ENCODE results near the gene MUC5B.

DNA sequence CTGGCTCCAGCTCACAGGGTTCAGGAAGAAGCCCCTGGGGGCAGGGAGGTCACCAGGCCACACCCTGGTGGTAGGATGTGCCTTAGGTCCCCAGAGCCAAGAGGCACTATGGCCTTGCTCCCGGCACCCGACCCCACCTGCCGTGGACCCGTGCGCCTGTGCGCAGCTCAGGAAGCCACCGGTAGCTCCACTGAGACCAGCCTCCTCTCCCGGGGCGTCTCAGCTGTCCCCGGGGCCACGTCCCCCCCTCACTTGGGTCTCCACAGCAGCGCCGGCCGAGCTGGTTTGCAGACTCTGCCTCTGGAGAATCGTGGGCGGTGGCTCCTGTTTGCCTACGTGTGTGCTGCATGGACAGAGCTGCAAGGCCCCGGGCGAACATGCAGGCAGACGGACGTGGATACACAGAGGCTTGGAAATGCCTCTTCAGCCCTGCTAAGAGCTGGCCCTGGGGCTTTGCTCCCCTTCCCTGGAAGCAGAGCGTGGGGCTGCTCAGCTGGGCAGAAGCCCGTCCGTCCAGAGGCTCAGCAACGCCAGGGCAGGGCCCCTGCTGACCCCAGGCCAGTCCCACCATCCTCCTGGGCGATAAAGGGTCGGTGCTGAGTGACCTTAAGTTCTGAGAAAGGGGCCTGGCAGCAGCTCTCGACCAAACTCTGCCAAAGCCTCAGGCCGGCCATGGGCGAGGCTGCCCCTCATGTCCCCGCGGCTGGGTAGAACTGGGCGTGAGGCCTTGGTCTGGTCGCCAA is 15.3 kb upstream of the MUC5B start:
- TF ChIP-seq, protein P1, sequence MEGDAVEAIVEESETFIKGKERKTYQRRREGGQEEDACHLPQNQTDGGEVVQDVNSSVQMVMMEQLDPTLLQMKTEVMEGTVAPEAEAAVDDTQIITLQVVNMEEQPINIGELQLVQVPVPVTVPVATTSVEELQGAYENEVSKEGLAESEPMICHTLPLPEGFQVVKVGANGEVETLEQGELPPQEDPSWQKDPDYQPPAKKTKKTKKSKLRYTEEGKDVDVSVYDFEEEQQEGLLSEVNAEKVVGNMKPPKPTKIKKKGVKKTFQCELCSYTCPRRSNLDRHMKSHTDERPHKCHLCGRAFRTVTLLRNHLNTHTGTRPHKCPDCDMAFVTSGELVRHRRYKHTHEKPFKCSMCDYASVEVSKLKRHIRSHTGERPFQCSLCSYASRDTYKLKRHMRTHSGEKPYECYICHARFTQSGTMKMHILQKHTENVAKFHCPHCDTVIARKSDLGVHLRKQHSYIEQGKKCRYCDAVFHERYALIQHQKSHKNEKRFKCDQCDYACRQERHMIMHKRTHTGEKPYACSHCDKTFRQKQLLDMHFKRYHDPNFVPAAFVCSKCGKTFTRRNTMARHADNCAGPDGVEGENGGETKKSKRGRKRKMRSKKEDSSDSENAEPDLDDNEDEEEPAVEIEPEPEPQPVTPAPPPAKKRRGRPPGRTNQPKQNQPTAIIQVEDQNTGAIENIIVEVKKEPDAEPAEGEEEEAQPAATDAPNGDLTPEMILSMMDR (IDR thresholded peaks at IDR 0.05) = no peak
- no peak for TF ChIP-seq POLR2A (IDR thresholded peaks at IDR 0.05)
